ENCODE measurements around the gene RNF133. TPM values are rescaled to one million over a fixed set of nuclear protein-coding genes. Genes with fewer than 3 reads are reported as not detected.

RNF133 gene
- total RNA-seq (2021) (3.4 and 4.9 TPM in 2 replicates), Bru-seq, nascent RNA (percentile 99 among the genes with signal in this experiment), BruChase-seq, experiment 1, labeled RNA remaining after a 2-hour chase (percentile 90 among the genes with signal in this experiment), BruChase-seq, experiment 2, labeled RNA remaining after a 6-hour chase (percentile 70 among the genes with signal in this experiment)
- long read RNA-seq: 0 reads

GRCh38 chr7:122699017-122699416 lies at the start of gene RNF133:
TSS of gene RNF133 (minus strand) at chr7:122699117. CDS start at chr7:122698918, 199 bp downstream.
- no TSS peak for BruUV-seq (replicated peaks)
- no peak within 1 kb of the TSS for H3K27ac ChIP-seq (ENCODE audit: low read depth, low read length, poor library complexity, severe bottlenecking)
- no peak for DNase-seq (ENCODE audit: low spot score)
- CTCF ChIA-PET: no interaction called here
- no peaks in the 10 kb centered on the region for H3K9me3 ChIP-seq (ENCODE audit: low read depth, low read length, poor library complexity, severe bottlenecking)
- no peak within 1 kb of the TSS for H3K4me3 ChIP-seq (ENCODE audit: low read depth, low read length, poor library complexity, severe bottlenecking)
- TF ChIP-seq CTCF (conservative IDR thresholded peaks at IDR 0.05; ENCODE audit: low read depth, low read length) (no peak), EZH2 (IDR thresholded peaks at IDR 0.05; ENCODE audit: borderline replicate concordance, low read depth, low read length, poor library complexity, severe bottlenecking) (no peak)
- no peaks in the 10 kb centered on the region for H3K36me3 ChIP-seq (ENCODE audit: insufficient read depth, low read length, poor library complexity, severe bottlenecking)
- H3K27me3 ChIP-seq (replicated peaks; ENCODE audit: insufficient read depth, low read depth, low read length, poor library complexity): no peaks in the 10 kb centered on the region
- intact Hi-C loops (cut with micrococcal nuclease; ENCODE audit: unreplicated experiment): no loop called here
- peaks cover 8% of the 10 kb centered on the region for H3K4me1 ChIP-seq (ENCODE audit: insufficient read depth, low read length, poor library complexity, severe bottlenecking)
- POLR2A ChIA-PET (ENCODE audit: low non-redundant PET): no interaction called here

- no peak overlapping the region for H3K27ac ChIP-seq (ENCODE audit: low read depth, low read length, poor library complexity, severe bottlenecking)
- POLR2A ChIA-PET (ENCODE audit: low non-redundant PET): no interaction called here
Observed at GRCh38 chr7:122748195-122748594, 49.3 kb upstream of the RNF133 start.

GRCh38 chr7:122746948-122747347 lies 48.0 kb upstream of the RNF133 start:
- DNase-seq (ENCODE audit: low spot score): no peak
- ChIA-PET CTCF (no interaction called here), POLR2A (ENCODE audit: low non-redundant PET) (no interaction called here)
- Histone ChIP-seq H3K9me3 (ENCODE audit: low read depth, low read length, poor library complexity, severe bottlenecking) (no peaks in the 10 kb centered on the region), H3K4me1 (ENCODE audit: insufficient read depth, low read length, poor library complexity, severe bottlenecking) (peaks cover 38% of the 10 kb centered on the region), H3K27ac (ENCODE audit: low read depth, low read length, poor library complexity, severe bottlenecking) (no peak overlapping the region), H3K36me3 (ENCODE audit: insufficient read depth, low read length, poor library complexity, severe bottlenecking) (no peaks in the 10 kb centered on the region), H3K4me3 (ENCODE audit: low read depth, low read length, poor library complexity, severe bottlenecking) (no peak overlapping the region), H3K27me3 (replicated peaks; ENCODE audit: insufficient read depth, low read depth, low read length, poor library complexity) (no peaks in the 10 kb centered on the region)
- TF ChIP-seq EZH2 (IDR thresholded peaks at IDR 0.05; ENCODE audit: borderline replicate concordance, low read depth, low read length, poor library complexity, severe bottlenecking): no peak
- no peak for TF ChIP-seq CTCF (conservative IDR thresholded peaks at IDR 0.05; ENCODE audit: low read depth, low read length)
- no TSS peak for BruUV-seq (replicated peaks)
- intact Hi-C loops (cut with micrococcal nuclease; ENCODE audit: unreplicated experiment): no loop called here

More at GRCh38 chr7:122748195-122748594, 49.3 kb upstream of the RNF133 start:
- no peak for DNase-seq (ENCODE audit: low spot score)
- BruUV-seq (replicated peaks): no TSS peak
- CTCF ChIA-PET: interaction anchor here (0.6 kb wide), 2 partner anchors 22 to 1798 kb away, joined by 3 to 6 read pairs; partner anchors contain the start of gene ING3
- H3K27me3 ChIP-seq (replicated peaks; ENCODE audit: insufficient read depth, low read depth, low read length, poor library complexity): no peaks in the 10 kb centered on the region
- TF ChIP-seq CTCF (conservative IDR thresholded peaks at IDR 0.05; ENCODE audit: low read depth, low read length) (no peak), EZH2 (IDR thresholded peaks at IDR 0.05; ENCODE audit: borderline replicate concordance, low read depth, low read length, poor library complexity, severe bottlenecking) (no peak)
- intact Hi-C loops (cut with micrococcal nuclease; ENCODE audit: unreplicated experiment): no loop called here
- H3K36me3 ChIP-seq (ENCODE audit: insufficient read depth, low read length, poor library complexity, severe bottlenecking): no peaks in the 10 kb centered on the region
- no peak overlapping the region for H3K4me3 ChIP-seq (ENCODE audit: low read depth, low read length, poor library complexity, severe bottlenecking)
- no peaks in the 10 kb centered on the region for H3K9me3 ChIP-seq (ENCODE audit: low read depth, low read length, poor library complexity, severe bottlenecking)
- peaks cover 28% of the 10 kb centered on the region for H3K4me1 ChIP-seq (ENCODE audit: insufficient read depth, low read length, poor library complexity, severe bottlenecking)

Measured in A673 (cell line).